ENCODE measurements around the gene NTSR2. TPM values are rescaled to one million over a fixed set of nuclear protein-coding genes. Genes with fewer than 3 reads are reported as not detected.

Gene NTSR2
- total and polyA plus RNA-seq, 2 of the 8 experiments (the other 6 are each of a cell fraction or from before 2014, with no cell fraction given): 0.05 TPM; not detected in 1

DNA sequence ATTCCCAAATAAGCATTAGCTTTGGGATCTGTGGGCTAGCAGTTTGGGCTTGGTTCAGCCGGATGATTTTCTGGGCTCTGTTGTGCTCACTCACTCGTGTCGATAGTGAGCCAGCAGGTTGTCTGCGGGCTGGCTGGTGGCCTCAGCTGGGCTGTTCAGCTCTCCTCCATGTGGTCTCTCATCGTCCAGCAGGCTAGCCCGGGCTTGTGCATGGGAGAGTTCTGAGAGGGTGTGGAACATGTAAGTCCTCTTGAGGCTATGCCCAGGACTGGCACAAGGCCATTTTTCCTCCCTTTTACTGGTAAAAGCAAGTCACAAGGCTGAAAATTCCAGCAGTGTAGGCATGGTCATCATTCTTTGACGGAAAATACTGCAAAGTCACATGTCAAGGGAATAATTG lies 38.5 kb downstream of the NTSR2 start (continued):
- TF ChIP-seq, protein P1, sequence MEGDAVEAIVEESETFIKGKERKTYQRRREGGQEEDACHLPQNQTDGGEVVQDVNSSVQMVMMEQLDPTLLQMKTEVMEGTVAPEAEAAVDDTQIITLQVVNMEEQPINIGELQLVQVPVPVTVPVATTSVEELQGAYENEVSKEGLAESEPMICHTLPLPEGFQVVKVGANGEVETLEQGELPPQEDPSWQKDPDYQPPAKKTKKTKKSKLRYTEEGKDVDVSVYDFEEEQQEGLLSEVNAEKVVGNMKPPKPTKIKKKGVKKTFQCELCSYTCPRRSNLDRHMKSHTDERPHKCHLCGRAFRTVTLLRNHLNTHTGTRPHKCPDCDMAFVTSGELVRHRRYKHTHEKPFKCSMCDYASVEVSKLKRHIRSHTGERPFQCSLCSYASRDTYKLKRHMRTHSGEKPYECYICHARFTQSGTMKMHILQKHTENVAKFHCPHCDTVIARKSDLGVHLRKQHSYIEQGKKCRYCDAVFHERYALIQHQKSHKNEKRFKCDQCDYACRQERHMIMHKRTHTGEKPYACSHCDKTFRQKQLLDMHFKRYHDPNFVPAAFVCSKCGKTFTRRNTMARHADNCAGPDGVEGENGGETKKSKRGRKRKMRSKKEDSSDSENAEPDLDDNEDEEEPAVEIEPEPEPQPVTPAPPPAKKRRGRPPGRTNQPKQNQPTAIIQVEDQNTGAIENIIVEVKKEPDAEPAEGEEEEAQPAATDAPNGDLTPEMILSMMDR (IDR thresholded peaks at IDR 0.05; ENCODE audit: control extremely low read depth in 1 of 3, insufficient read depth in 1 of 3, low read depth in 1 of 3, low read length in 3 of 3): no peak
- no peak for TF ChIP-seq EGR1 (IDR thresholded peaks at IDR 0.05; ENCODE audit: borderline replicate concordance, low read depth, low read length)
- no peak for TF ChIP-seq SAP30 (IDR thresholded peaks at IDR 0.05; ENCODE audit: insufficient read depth, insufficient replicate concordance, low read length)
